HG03135 (cell line): ENCODE results near the gene ARHGAP44.

Experiments
- ATAC-seq: cut with Tn5 transposase; IDR thresholded peaks from one replicate; pipeline ENCODE4 v1.9.1; 2021; ENCODE audit warnings: mild to moderate bottlenecking, moderate library complexity; ENCODE audit not compliant: unreplicated experiment

Gene ARHGAP44

GRCh38 chr17:13017655-13018459 lies 228.6 kb downstream of the ARHGAP44 start, which contains the start of gene ELAC2:
Gene ELAC2 (minus strand): TSS chr17:13018027. CDS start chr17:13017947, 80 bp downstream.
- ATAC-seq = peak; percentile 97

- no peak for ATAC-seq
Measured at GRCh38 chr17:13024016-13024415, 234.7 kb downstream of the ARHGAP44 start.

- peak; percentile 77 for ATAC-seq
Measured at GRCh38 chr17:13024526-13025257, 235.4 kb downstream of the ARHGAP44 start.

- no peak for ATAC-seq
Measured at GRCh38 chr17:13025258-13025627, 235.9 kb downstream of the ARHGAP44 start.

- ATAC-seq = no peak
Measured at GRCh38 chr17:13025687-13026086, 236.4 kb downstream of the ARHGAP44 start.

GRCh38 chr17:13027246-13027645 lies 237.9 kb downstream of the ARHGAP44 start:
- no peak for ATAC-seq

GRCh38 chr17:13029340-13029739 lies 240.0 kb downstream of the ARHGAP44 start:
- no peak for ATAC-seq

- no peak for ATAC-seq
Measured at GRCh38 chr17:13030056-13030455, 240.8 kb downstream of the ARHGAP44 start.

- no peak for ATAC-seq
Measured at GRCh38 chr17:13030459-13031300, 241.4 kb downstream of the ARHGAP44 start.

- no peak for ATAC-seq
Measured at GRCh38 chr17:13031718-13032350, 242.5 kb downstream of the ARHGAP44 start.

GRCh38 chr17:13035420-13035819 lies 246.1 kb downstream of the ARHGAP44 start:
- ATAC-seq = no peak

GRCh38 chr17:13036751-13037150 lies 247.5 kb downstream of the ARHGAP44 start:
- ATAC-seq = no peak

GRCh38 chr17:13038931-13039665 lies 249.8 kb downstream of the ARHGAP44 start:
- ATAC-seq = no peak
